GM12875 (cell line): ENCODE results near the gene CDK15.

Experiments
- H3K4me3 ChIP-seq: one replicate; pipeline ENCODE4 v1.5.1; 2011; ENCODE audit warnings: low read depth, low read length, control low read depth
- CTCF ChIP-seq: IDR thresholded peaks from 2 replicates; pipeline ENCODE4 v1.5.1; 2011; ENCODE audit warnings: low read depth, mild to moderate bottlenecking, control low read depth, inconsistent platforms, low read length, moderate library complexity, borderline replicate concordance; ENCODE audit not compliant: insufficient read depth

The CDK15 gene

GRCh38 chr2:201788371-201788770, 18.0 kb upstream of the CDK15 start:
- no peak for TF ChIP-seq CTCF
- H3K4me3 ChIP-seq: no peak overlapping the region

- H3K4me3 ChIP-seq: no peak overlapping the region
- TF ChIP-seq CTCF: no peak
Measured at GRCh38 chr2:201789395-201789794, 16.9 kb upstream of the CDK15 start.

GRCh38 chr2:201790291-201790690, 16.0 kb upstream of the CDK15 start:
- no peak overlapping the region for H3K4me3 ChIP-seq

GRCh38 chr2:201790989-201791388, 15.3 kb upstream of the CDK15 start:
- TF ChIP-seq CTCF: no peak
- no peak overlapping the region for H3K4me3 ChIP-seq

More at GRCh38 chr2:201790291-201790690, 16.0 kb upstream of the CDK15 start:
- no peak for TF ChIP-seq CTCF

GRCh38 chr2:201793631-201794030, 12.7 kb upstream of the CDK15 start:
- no peak for TF ChIP-seq CTCF
- no peak overlapping the region for H3K4me3 ChIP-seq

- no peak for TF ChIP-seq CTCF
- H3K4me3 ChIP-seq: no peak overlapping the region
Measured at GRCh38 chr2:201794294-201794693, 12.0 kb upstream of the CDK15 start.

- no peak overlapping the region for H3K4me3 ChIP-seq
- peak; percentile 57; the same call in 1 of the 2 replicates for TF ChIP-seq CTCF
Measured at GRCh38 chr2:201795607-201796477, 10.5 kb upstream of the CDK15 start.
